Esophagus muscularis mucosa (tissue), 3 donors: ENCODE data around the gene IFIT1B.
"Not testable (repeated sequence)": the region's sequence is repeated elsewhere in the genome, so short reads cannot be mapped to it uniquely, and the experiment has no call there.

Experiments
- CTCF ChIP-seq, 3 experiments: fragments of 200-600 bp in 2 of 3; fragments of 450-650 bp in 1 of 3; sonication (generic) in 2 of 3; IDR thresholded peaks; one replicate each; pipeline ENCODE4 v1.5.1; 2017 to 2019; ENCODE audit warnings: antibody characterized with exemption in 3 of 3, mild to moderate bottlenecking in 2 of 3, moderate library complexity in 1 of 3
- POLR2A ChIP-seq: fragments of 450-650 bp; IDR thresholded peaks from one replicate; pipeline ENCODE4 v1.6.1; 2017; ENCODE audit warnings: antibody characterized with exemption, moderate library complexity, mild to moderate bottlenecking, low read depth
- POLR2AphosphoS5 ChIP-seq, 2 donors: sonication (generic); formaldehyde crosslinking; IDR thresholded peaks; one replicate each; pipeline ENCODE4 v1.6.1; 2017; ENCODE audit warnings: antibody characterized with exemption in 2 of 2

- TF ChIP-seq CTCF (IDR thresholded peaks at IDR 0.05); POLR2A; POLR2AphosphoS5 (IDR thresholded peaks at IDR 0.05): not testable (repeated sequence)
Measured at GRCh38 chr10:89409282-89409681, 31.4 kb downstream of the IFIT1B start.
